Measurements from ENCODE around the gene CD72. TPM values are rescaled to one million over a fixed set of nuclear protein-coding genes. Genes with fewer than 3 reads are reported as not detected.
"Not testable (repeated sequence)": the region's sequence is repeated elsewhere in the genome, so short reads cannot be mapped to it uniquely, and the experiment has no call there.

CD72 gene
- total RNA-seq, 1 experiment from 2014 or later = 0.95 TPM

GRCh38 chr9:35643046-35643445 is 24.8 kb upstream of the CD72 start:
- intact Hi-C loops (cut with micrococcal nuclease; ENCODE audit: unreplicated experiment) = no loop called here
- Histone ChIP-seq H3K4me3 (ENCODE audit: low read depth, low read length) (no peak overlapping the region), H3K27me3 (replicated peaks; ENCODE audit: control insufficient read depth, insufficient read depth, low read length) (no peaks in the 10 kb centered on the region), H3K9me3 (no peaks in the 10 kb centered on the region), H3K4me1 (no peaks in the 10 kb centered on the region; the same call in 1 of the 2 replicates), H3K36me3 (ENCODE audit: control insufficient read depth, insufficient read depth, low read length) (no peaks in the 10 kb centered on the region)
- Mint-ChIP-seq H3K27me3 (ENCODE audit: insufficient read depth, unreplicated experiment) (no peaks in the 10 kb centered on the region), H3K36me3 (ENCODE audit: insufficient read depth, unreplicated experiment) (peaks cover 13% of the 10 kb centered on the region), H3K4me1 (ENCODE audit: low read depth, unreplicated experiment) (peaks cover 10% of the 10 kb centered on the region), H3K27ac (ENCODE audit: unreplicated experiment) (no peak overlapping the region), H3K4me3 (ENCODE audit: unreplicated experiment) (no peak overlapping the region), H3K9me3 (ENCODE audit: unreplicated experiment) (no peaks in the 10 kb centered on the region)
- DNase-seq = no peak
- no peak for TF ChIP-seq CTCF (IDR thresholded peaks at IDR 0.05; ENCODE audit: insufficient read depth in 1 of 2, low read depth in 1 of 2, low read length in 1 of 2, severe bottlenecking in 1 of 2, unreplicated experiment in 1 of 2)
- no TSS peak for BruUV-seq (replicated peaks)
- ChIA-PET POLR2A (no interaction called here), CTCF (no interaction called here)

GRCh38 chr9:35641478-35641877 is 23.3 kb upstream of the CD72 start:
- H3K27ac Mint-ChIP-seq (ENCODE audit: unreplicated experiment); intact Hi-C loops (cut with micrococcal nuclease; ENCODE audit: unreplicated experiment); CTCF ChIA-PET; H3K4me1 Mint-ChIP-seq (ENCODE audit: low read depth, unreplicated experiment); H3K4me3 Mint-ChIP-seq (ENCODE audit: unreplicated experiment); H3K27me3 ChIP-seq (replicated peaks; ENCODE audit: control insufficient read depth, insufficient read depth, low read length); H3K9me3 ChIP-seq; H3K27me3 Mint-ChIP-seq (ENCODE audit: insufficient read depth, unreplicated experiment); BruUV-seq (replicated peaks); H3K9me3 Mint-ChIP-seq (ENCODE audit: unreplicated experiment); H3K4me1 ChIP-seq; POLR2A ChIA-PET; DNase-seq; H3K36me3 ChIP-seq (ENCODE audit: control insufficient read depth, insufficient read depth, low read length); H3K4me3 ChIP-seq (ENCODE audit: low read depth, low read length): not testable (repeated sequence)
- peaks cover 12% of the 10 kb centered on the region for H3K36me3 Mint-ChIP-seq (ENCODE audit: insufficient read depth, unreplicated experiment)

GRCh38 chr9:35640431-35640830 is 22.2 kb upstream of the CD72 start:
- H3K4me3 Mint-ChIP-seq (ENCODE audit: unreplicated experiment); BruUV-seq (replicated peaks); H3K4me1 Mint-ChIP-seq (ENCODE audit: low read depth, unreplicated experiment); DNase-seq; H3K9me3 ChIP-seq; H3K27me3 ChIP-seq (replicated peaks; ENCODE audit: control insufficient read depth, insufficient read depth, low read length); H3K4me1 ChIP-seq; H3K27me3 Mint-ChIP-seq (ENCODE audit: insufficient read depth, unreplicated experiment); intact Hi-C loops (cut with micrococcal nuclease; ENCODE audit: unreplicated experiment); CTCF ChIA-PET; H3K9me3 Mint-ChIP-seq (ENCODE audit: unreplicated experiment); H3K36me3 ChIP-seq (ENCODE audit: control insufficient read depth, insufficient read depth, low read length); H3K36me3 Mint-ChIP-seq (ENCODE audit: insufficient read depth, unreplicated experiment); H3K27ac Mint-ChIP-seq (ENCODE audit: unreplicated experiment); H3K4me3 ChIP-seq (ENCODE audit: low read depth, low read length): not testable (repeated sequence)
- POLR2A ChIA-PET = interaction anchor here (0.7 kb wide), 1 partner anchor 1401 kb away, joined by 3 read pairs; no protein-coding TSS in a partner anchor

- Mint-ChIP-seq H3K4me1 (ENCODE audit: low read depth, unreplicated experiment) (no peaks in the 10 kb centered on the region), H3K27ac (ENCODE audit: unreplicated experiment) (no peak overlapping the region), H3K27me3 (ENCODE audit: insufficient read depth, unreplicated experiment) (no peaks in the 10 kb centered on the region), H3K9me3 (ENCODE audit: unreplicated experiment) (no peaks in the 10 kb centered on the region), H3K36me3 (ENCODE audit: insufficient read depth, unreplicated experiment) (peaks cover 6% of the 10 kb centered on the region), H3K4me3 (ENCODE audit: unreplicated experiment) (no peak overlapping the region)
- intact Hi-C loops (cut with micrococcal nuclease; ENCODE audit: unreplicated experiment) = no loop called here
- no TSS peak for BruUV-seq (replicated peaks)
- Histone ChIP-seq H3K36me3 (ENCODE audit: control insufficient read depth, insufficient read depth, low read length) (no peaks in the 10 kb centered on the region), H3K4me1 (no peaks in the 10 kb centered on the region), H3K9me3 (no peaks in the 10 kb centered on the region), H3K27me3 (replicated peaks; ENCODE audit: control insufficient read depth, insufficient read depth, low read length) (no peaks in the 10 kb centered on the region), H3K4me3 (ENCODE audit: low read depth, low read length) (no peak overlapping the region)
- POLR2A ChIA-PET = no interaction called here
- no peak for TF ChIP-seq CTCF (IDR thresholded peaks at IDR 0.05; ENCODE audit: insufficient read depth in 1 of 2, low read depth in 1 of 2, low read length in 1 of 2, severe bottlenecking in 1 of 2, unreplicated experiment in 1 of 2)
- DNase-seq = no peak
- CTCF ChIA-PET = interaction anchor here (0.5 kb wide), 1 partner anchor 150 kb away, joined by 7 read pairs; the partner anchor contains the start of gene RUSC2
Observed at GRCh38 chr9:35639631-35640030, 21.4 kb upstream of the CD72 start.

GRCh38 chr9:35639225-35639624 is 21.0 kb upstream of the CD72 start:
- intact Hi-C loops (cut with micrococcal nuclease; ENCODE audit: unreplicated experiment); H3K4me1 Mint-ChIP-seq (ENCODE audit: low read depth, unreplicated experiment); H3K4me3 Mint-ChIP-seq (ENCODE audit: unreplicated experiment); CTCF ChIA-PET; H3K27me3 Mint-ChIP-seq (ENCODE audit: insufficient read depth, unreplicated experiment); DNase-seq; H3K9me3 Mint-ChIP-seq (ENCODE audit: unreplicated experiment); H3K4me3 ChIP-seq (ENCODE audit: low read depth, low read length); POLR2A ChIA-PET; H3K9me3 ChIP-seq; H3K4me1 ChIP-seq; BruUV-seq (replicated peaks); H3K36me3 Mint-ChIP-seq (ENCODE audit: insufficient read depth, unreplicated experiment); H3K27ac Mint-ChIP-seq (ENCODE audit: unreplicated experiment); H3K27me3 ChIP-seq (replicated peaks; ENCODE audit: control insufficient read depth, insufficient read depth, low read length); H3K36me3 ChIP-seq (ENCODE audit: control insufficient read depth, insufficient read depth, low read length): not testable (repeated sequence)

GRCh38 chr9:35638751-35639150 is 20.5 kb upstream of the CD72 start:
- H3K9me3 ChIP-seq; H3K27me3 Mint-ChIP-seq (ENCODE audit: insufficient read depth, unreplicated experiment); intact Hi-C loops (cut with micrococcal nuclease; ENCODE audit: unreplicated experiment); H3K4me3 Mint-ChIP-seq (ENCODE audit: unreplicated experiment); H3K4me1 ChIP-seq; H3K36me3 ChIP-seq (ENCODE audit: control insufficient read depth, insufficient read depth, low read length); H3K27ac Mint-ChIP-seq (ENCODE audit: unreplicated experiment); POLR2A ChIA-PET; H3K27me3 ChIP-seq (replicated peaks; ENCODE audit: control insufficient read depth, insufficient read depth, low read length); BruUV-seq (replicated peaks); H3K4me3 ChIP-seq (ENCODE audit: low read depth, low read length); H3K9me3 Mint-ChIP-seq (ENCODE audit: unreplicated experiment); H3K36me3 Mint-ChIP-seq (ENCODE audit: insufficient read depth, unreplicated experiment); DNase-seq; CTCF ChIA-PET; H3K4me1 Mint-ChIP-seq (ENCODE audit: low read depth, unreplicated experiment): not testable (repeated sequence)

All from Caco-2 (cell line).